Loucy (cell line): ENCODE measurements around the gene CCNG2.

Source experiments
- EZH2phosphoT487 ChIP-seq: fragments of 200-600 bp; IDR thresholded peaks from 2 replicates; pipeline ENCODE4 v1.6.1; 2018; ENCODE audit warnings: antibody characterized with exemption, mild to moderate bottlenecking, moderate library complexity, borderline replicate concordance
- TF ChIP-seq, protein P1 (sequence below): fragments of 200-600 bp; sonication (generic); conservative IDR thresholded peaks from 2 replicates; pipeline ENCODE4 v1.5.1; 2014; ENCODE audit warnings: mild to moderate bottlenecking, antibody characterized with exemption, low read length

DNA sequence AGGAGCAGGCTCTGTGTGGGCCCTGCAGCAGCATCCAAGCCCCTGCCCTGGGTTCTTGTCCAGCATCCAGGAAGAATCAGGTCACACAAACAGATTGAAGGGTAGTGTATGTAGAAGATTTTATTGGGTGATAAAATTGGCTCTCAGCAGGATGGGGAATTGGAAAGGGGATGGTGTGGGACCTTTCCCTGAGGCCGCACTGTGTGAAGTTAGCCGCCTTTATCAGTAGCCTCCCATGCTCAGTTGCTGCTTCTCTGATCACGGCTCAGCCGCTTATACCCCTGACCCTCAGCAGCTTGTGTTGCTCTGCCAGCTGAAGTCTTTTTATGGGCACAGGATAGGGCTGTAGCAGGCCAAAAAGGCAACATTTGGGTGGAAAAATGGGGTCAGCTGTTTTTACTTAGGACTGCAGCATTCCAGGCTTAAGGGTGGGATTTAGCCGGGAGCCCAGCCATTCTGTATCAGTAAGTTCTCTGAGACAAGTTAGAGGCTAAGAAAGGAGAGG, 35.2 kb upstream of the CCNG2 start:
- TF ChIP-seq, protein P1, sequence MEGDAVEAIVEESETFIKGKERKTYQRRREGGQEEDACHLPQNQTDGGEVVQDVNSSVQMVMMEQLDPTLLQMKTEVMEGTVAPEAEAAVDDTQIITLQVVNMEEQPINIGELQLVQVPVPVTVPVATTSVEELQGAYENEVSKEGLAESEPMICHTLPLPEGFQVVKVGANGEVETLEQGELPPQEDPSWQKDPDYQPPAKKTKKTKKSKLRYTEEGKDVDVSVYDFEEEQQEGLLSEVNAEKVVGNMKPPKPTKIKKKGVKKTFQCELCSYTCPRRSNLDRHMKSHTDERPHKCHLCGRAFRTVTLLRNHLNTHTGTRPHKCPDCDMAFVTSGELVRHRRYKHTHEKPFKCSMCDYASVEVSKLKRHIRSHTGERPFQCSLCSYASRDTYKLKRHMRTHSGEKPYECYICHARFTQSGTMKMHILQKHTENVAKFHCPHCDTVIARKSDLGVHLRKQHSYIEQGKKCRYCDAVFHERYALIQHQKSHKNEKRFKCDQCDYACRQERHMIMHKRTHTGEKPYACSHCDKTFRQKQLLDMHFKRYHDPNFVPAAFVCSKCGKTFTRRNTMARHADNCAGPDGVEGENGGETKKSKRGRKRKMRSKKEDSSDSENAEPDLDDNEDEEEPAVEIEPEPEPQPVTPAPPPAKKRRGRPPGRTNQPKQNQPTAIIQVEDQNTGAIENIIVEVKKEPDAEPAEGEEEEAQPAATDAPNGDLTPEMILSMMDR = no peak
- no peak for TF ChIP-seq EZH2phosphoT487
